NCI-H748 treated with DMSO at 0.1 percent for 48 hours (cell line): Measurements from ENCODE around the gene PHOSPHO2.

ENCODE experiments used
- DNase-seq: peaks from one replicate; lab custom pipeline; 2025; lab: John Stamatoyannopoulos, UW

Gene PHOSPHO2, protein sequence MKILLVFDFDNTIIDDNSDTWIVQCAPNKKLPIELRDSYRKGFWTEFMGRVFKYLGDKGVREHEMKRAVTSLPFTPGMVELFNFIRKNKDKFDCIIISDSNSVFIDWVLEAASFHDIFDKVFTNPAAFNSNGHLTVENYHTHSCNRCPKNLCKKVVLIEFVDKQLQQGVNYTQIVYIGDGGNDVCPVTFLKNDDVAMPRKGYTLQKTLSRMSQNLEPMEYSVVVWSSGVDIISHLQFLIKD

DNA sequence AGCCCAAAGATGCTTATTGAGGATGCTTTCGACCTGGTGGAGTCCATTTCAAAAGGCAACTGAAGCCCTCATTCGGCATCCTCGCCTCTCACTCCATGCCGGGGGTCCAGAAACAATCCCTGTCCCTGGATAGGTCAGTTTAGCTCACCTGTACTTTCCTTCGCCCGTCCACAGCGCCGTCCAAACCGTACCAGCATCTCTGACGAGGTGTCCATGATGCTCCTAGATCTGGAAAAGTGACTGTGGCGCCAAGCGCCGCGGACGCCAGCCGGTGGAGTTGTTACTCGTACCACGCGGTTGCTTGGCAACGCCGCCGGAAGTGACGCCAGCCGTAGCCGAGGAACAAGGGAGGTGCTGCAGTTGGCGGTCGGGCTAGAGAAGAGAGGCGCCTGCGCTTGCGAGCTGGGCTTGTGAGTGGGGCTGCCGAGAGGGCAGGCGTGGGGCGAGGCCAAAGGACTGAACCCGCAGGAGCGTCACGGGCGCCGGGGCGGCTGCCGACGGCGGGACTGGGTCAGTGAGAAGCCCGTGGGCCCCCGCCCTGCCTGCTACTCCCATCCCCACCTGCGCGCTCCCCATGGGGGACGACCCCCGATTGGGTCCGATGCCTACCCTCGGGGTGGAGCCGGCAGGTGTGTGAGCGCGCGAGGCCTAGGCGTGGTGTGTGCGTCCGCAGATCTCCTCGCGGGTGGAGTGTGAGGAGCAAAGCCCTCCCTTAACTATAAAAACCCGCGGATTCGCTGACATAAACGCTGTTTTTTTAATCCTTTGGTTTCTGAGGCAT, at the start of gene PHOSPHO2, which contains the start of gene CFAP210:
Gene PHOSPHO2 (plus strand): TSS at position 357 of the 781 bp plus-strand sequence. CDS start 6,503 bp downstream, outside the sequence.
Gene CFAP210 (minus strand): TSS at position 293 of the 781 bp plus-strand sequence. CDS start 78 bp downstream, at position 215.
- DNase-seq, result peak; percentile 92

DNA sequence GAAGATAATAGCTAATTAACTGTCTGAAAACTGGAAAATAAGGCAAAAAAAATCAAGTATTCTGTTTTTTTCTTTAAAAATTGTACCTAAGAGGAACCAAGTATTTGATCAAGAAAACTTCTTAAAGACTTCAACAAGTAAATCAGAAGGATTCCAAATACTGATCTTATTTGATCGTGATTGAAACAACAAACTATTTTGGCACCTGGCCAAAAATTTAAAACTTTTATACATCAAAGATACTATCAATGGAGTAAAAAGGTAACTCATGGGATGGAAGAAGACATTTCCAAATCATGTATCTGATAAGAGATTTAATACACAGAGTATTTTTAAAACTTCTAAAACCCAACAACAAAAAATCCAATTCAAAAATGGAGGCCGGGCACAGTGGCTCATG, 46.8 kb upstream of the PHOSPHO2 start:
- DNase-seq, result no peak

DNA sequence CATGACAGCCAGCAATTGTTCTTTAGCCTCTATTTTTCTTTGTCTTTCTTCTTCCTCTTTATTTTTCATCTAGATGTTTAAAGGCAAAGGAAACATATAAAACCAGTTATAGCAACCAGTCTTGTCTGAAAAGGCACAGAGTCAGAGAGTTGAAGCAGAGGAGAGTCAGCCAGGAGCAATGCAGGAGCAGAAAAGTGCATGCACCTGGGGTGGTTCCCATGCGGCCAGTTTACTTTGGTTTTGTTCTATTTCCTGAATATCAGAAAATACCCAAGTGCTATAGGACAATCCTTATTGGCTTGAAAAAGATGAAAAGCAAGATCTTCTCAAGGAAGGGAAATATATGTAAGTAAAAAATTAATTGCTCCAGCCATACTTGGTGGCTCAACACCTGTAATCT, 45.0 kb upstream of the PHOSPHO2 start:
- DNase-seq, result no peak

DNA sequence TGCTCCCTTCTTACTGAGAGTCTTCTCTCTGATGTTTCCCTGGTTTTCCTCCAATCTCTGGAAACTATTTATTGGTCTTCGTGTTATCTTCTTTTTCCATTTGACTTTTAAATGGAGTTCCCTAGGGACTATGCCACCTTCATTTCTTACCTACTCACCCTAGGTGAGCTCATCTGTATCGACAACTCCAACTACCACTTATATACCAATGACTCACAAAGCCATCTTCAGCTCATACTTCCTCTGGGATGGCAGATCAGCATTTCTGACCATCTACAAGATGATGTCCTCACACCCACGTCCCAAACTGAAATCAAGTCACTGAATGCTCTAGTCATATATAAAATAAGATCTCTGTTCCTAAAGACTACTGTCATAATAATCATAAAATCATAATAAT, 40.6 kb upstream of the PHOSPHO2 start:
- DNase-seq, result no peak

DNA sequence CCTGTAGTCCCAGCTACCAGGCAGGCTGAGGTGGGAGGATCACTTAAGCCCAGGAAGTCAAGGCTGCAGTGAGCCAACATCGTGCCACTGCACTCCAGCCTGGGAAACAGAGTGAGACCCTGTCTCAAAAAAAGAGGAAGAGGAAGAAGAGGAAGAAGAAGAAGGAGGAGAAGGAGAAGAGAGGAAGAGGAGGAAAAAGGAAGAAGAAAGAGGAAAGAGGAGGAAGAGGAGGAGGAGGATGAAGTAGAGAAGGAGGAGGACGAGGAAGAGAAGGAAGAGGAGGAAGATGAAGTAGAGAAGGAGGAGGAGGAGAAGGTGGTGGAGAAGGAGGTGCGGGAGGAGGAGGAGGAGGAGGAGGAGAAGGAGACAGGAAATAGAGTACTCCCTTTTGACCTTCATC, 38.1 kb upstream of the PHOSPHO2 start:
- DNase-seq, result no peak

DNA sequence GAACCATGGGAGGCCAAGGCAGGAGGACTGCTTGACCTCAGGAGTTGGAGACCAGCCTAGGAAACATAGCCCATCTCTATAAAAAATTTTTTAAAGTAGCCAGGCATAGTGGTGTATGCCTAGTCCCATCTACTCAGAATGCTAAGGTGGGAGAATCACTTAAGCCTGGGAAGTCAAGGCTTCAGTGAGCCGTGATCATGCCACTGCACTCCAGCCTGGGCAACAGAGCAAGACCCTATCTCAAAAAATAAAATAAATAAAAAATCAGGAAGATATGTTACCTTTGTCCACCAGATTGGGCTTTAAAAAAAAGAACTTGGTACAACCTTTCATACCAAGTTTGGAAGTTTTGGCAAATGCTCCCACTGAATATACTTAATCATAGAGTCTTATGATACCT, 35.4 kb upstream of the PHOSPHO2 start:
- DNase-seq, result no peak

DNA sequence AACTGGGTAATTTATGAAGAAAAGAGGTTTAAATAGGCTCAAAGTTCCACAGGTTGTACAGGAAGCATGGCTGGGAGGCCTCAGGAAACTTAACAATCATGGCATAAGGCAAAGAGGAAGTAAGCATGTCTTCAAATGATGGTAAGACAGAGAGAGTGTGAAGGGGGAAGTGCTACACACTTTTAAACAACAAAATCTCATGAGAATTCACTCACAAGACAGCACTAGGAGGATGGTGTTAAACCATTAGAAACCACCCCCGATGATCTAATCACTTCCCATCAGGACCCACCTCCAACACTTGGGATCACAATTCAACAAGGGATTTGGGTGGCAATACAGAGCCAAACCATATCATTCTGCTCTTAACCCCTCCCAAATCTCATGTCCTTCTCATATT, 34.9 kb upstream of the PHOSPHO2 start:
- DNase-seq, result no peak

DNA sequence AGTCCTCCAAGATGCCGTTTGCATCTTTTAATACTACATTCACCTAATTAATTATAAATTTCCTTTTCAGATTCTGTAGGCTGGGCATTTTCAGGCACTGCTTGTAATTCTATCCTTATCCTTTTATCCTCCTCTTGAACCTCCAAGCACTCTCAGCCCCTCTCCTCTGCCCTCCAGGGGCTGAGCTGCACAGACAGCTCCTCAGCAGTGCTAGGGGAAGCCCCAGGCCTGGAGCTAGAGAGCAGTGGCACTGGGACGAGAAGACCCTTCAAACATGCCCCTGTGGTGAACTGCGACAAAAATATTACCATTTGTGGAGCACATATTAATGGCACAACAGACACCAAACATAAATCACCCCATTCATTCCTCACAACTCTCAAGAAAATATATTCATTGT, 33.0 kb upstream of the PHOSPHO2 start:
- DNase-seq, result no peak

DNA sequence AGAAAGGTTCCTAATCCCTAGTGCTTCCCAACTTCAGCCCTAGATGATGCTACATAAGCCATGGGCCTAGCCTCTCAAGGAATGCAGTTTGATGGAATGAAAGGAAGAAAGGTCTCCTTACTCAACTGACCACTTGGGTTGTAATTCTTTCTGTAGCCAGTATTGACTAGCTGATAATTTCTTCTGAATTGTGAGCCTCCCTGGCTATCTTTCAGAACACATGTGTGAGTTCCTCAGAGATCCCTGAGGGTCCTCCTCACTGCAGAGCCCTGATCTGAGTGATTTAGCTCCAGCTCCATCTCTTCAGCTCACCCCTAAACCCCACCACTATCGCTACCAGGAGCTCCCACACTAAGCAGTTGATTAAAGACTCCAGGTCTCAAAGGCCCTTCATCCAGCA, 31.5 kb upstream of the PHOSPHO2 start:
- DNase-seq, result no peak

DNA sequence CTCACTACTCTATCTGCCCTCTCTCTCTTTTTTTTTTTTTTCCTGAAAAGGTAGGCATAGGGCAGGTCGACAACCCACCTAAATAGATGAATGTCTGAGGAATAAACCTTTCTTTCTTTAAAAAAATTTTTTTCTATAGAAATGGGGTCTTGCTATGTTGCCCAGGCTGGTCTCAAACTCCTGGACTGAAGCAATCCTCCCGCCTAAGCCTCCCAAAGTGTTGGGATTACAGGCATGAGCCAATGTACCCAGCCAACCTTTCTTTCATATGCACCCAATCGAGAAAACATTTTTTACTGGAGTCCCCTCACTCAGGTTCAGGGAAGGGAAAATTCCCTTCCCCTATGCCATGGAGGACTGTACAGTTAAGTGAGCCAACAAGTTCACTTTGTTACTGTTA, 31.0 kb upstream of the PHOSPHO2 start:
- no peak for DNase-seq

DNA sequence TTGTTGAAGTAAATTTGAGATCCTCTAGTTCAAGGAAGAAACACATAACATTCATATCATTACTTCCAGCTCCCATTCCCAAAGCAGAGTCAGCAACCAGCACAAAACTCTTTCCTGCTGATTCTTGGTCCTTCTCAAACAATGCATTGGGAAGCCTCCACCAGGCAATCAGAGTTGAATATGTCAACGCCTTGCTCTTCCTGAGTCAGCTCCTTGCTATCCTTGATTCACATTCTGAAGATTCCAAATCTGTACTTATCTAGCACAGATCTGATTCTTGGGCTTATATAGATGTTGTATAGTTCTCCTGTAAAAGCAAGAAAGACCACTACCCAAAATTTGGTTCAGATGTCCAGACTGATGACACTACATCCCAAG, 29.7 kb upstream of the PHOSPHO2 start:
- no peak for DNase-seq

DNA sequence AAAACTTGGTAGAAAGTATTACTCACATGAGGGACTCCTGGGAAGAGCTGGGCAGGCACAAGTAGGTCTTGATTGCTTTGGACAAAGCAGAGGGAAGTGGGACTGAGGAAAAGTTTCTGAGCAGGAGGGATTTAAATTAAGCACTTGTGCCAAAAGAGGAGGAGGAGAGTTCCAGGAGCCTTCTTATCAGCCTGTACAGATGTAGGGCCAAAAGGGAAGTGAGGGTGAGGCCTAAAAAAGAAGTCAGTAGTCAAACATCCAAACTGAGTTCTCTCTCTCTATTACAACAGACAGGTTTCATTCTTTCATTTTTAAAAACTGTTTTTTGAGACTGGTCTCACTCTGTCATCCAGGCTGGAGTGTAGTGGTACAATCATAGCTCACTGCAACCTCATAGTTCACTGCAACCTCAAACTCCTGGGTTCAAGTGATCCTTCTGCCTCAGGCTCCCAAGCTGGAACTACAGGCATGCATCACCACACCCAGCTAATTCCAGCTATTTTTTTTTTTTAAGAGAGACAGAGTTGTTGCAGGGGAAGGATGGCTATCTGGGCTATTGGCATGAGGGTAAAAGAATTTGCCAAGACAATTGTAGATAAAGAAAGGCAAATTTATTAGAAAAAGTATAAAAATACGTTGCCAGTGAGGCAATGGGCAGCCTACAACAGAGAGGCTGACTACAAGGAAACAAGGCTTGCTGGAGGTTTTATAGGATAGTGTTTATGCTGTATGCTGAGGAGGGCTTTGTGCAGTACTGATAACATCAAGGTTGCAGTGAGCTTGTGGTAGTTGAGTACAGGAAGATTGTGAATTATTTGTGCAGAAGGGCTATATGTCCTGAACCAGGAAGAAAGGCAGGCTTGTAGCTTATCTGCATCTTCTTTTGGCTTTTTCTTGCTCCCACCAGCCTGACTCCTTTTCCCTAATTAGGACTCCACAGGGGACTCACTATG, 29.0 kb upstream of the PHOSPHO2 start:
- no peak for DNase-seq

DNA sequence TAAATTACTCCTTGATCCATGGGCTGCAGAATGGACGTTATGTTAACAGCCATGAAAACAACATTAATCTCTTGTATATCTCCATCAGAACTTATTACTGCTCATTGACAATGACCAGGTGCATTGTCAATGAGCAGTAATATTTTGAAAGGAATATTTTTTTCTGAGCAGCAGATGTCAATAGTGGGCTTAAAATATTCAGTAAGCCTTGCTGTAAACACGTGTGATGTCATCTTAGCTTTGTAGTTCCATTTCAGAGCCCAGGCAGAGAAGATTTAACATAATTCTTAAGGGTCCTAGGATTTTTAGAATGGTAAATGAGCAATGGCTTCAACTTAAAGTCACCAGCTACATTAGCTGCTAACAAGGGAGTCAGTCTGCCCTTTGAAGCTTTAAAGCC, 26.7 kb upstream of the PHOSPHO2 start:
- DNase-seq, result no peak

DNA sequence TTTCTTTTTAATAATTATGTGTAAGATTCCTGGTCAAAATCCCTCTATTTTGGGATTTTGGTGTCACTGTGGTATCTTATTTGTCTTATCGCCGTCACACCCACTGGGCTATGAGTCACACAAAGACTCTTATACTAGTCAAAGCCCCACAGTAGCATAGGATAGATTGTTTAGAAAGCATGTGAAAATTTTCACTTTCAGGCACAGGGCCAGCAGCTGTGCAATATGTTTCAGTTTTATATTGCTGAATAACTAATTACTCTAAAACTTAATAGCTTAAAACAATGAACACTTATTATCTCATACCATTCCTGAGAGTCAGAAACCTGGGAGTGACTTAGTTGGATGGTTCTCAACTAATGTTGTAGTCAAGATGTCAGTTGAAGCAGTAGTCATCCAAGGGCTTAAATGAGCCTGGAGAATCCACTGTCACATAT, 24.0 kb upstream of the PHOSPHO2 start:
- no peak for DNase-seq

DNA sequence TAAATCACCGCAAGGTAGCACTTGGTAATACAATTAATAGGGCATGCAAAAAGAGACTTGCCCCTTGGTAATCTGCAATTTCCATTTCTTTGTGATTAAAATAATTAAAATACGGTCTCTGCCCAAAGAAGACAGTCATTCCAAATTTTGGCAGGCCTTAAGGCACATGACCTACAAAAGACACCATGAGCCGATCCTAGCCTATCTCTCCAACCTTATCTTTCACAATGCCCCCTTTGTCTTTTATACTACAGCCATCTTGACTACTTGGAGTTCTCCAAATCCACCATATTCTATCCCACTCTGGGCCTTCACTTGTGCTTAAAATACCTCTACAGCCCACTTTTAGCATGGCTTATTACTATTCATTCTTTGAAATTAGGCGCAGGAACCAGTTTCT, 23.3 kb upstream of the PHOSPHO2 start:
- DNase-seq, result no peak

DNA sequence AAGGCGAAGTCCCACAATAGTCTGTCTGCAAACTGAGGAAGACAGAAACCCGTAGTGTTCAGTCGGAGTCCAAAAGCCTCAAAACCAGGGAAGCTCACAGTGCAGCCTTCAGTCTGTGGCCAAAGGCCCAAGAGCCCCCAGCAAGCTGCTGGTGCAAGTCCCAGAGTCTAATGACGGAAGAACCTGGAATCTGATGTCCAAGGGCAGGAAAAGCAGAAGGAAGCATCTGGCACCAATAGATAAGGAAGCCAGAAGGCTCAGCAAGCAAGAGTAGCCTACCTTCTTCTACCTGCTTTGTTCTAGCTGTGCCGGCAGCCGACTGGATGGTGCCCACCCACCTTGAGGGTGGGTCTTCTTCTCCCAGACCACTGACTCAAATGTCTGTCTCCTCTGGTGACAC, 21.9 kb upstream of the PHOSPHO2 start:
- no peak for DNase-seq

DNA sequence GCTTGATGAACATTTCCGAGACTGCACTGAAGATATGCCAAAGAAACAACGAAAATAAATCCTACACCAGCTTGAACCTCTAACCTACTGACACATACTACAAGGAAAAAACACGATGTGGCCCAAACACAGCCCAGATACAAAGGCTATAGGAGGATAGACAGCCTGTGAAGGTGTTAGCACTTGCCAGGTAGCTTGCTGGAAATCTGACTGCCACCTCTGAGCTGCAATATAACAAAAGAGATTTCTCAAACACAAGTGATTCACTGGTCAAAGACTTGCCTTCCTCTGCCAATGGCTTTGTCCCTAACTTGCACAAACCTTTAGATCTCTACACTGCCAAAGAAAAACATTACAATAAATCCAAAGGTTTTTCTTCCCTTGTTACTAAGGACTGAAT, 21.2 kb upstream of the PHOSPHO2 start:
- DNase-seq, result no peak

DNA sequence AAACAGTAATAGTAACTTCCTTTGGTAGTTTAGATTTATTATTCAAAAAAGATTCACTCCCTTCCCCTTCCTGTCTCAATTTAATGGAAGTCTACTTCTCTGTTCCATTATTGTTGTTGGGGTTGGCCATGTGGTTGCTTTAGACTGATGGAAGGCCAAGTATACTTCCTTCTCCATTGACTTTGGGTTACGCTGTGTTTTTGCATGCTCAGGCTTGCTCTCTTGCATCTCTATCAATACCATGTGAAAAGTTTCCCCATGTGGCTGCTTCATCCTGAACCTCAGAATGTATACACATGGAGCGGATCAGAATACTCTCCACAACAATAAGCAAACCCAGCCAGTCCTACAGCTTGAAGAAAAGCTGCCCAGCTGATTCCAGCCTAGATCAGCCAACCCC, 20.3 kb upstream of the PHOSPHO2 start:
- DNase-seq, result no peak

DNA sequence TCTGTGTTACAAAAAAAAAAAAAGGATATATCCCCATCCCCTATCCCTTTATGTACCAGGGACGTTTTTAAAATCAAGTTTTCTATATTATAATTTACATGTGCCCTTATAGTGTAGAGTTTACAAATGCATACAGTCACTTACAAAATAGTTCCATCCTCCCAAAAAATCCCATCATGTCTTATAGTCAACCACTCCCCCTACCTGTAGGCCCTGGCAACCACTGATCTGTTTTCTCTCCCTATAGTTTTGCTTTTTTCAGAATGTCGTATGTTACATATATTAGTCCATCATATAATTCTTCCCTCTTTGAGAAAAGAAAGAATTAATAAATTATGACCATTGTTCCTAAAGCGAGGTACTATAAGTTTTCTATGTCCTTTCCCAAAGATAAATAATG, 17.9 kb upstream of the PHOSPHO2 start:
- no peak for DNase-seq

DNA sequence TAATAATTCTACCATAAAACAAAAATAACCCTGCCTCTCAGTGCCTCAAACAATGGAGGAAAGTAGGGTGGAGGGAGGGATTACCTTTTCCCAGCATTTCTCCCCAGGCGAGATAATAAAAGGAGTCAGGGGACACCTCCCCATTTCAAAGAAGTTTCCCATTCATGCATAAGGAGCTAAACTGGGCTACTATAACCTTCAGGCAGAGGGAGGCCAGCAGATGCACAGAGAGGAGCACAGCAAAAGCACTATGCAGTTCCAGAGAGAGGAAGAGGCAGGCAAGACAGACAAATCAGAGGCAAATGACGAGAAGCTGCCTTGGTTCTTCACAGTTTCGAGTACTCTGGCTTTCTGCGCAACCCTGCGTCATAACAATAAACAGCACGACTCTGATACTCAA, 17.4 kb upstream of the PHOSPHO2 start:
- no peak for DNase-seq

DNA sequence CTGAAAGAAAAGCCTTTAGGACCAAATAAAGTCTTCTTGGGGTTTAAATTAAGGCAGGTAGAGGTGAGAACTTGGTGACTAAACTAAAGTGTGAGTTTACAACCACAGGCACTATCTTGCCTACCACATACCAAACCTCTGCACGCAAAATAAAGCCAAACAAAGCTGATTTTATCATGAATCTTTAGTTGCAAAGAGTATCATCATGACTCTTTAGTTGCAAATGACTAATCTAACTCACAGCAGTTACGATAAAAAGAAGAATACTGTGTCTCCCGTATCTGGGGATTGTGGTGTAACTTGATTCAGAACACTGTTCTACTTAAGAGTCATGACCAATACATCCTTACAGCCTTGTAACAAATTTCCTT, 11.2 kb upstream of the PHOSPHO2 start:
- no peak for DNase-seq

DNA sequence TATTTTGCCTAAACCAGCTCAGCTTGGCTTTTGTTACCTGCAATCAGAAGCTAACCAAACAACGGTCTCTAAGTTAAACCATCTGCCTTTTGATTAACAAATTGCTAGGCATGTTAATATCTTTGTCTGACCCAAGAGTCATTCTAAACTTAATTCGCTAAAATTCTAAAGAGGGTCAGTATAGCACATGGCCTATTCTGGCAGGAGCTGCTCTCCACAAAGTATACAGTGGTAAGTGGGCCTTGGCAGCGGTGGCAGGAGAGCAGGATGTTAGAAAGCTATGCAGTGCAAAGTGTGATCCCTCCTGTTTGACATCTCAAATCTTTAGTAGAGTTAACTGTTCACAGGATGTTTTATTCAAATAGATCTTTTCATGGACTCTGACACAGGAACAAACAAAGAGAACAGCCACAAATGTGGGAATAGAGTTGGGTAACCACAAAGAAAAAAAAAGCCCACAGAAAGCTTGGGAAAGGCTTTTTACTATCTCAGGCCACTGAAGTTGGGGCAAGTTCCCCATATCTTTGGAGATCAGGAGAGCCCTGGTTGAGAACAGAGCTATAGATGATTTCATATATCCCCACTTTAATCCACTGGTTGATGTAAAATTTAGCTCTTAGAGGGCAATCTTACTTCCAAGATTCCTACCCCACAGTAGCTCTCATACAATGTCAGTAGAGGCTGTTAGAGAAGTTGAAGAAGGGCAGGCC, 10.7 kb upstream of the PHOSPHO2 start:
- no peak for DNase-seq
